Ovary (tissue), 3 donors: ENCODE measurements around the gene DEF6.

Experiments used
- CTCF ChIP-seq, 3 donors: fragments of 450-650 bp in 2 of 3; fragments of 200-600 bp in 1 of 3; IDR thresholded peaks; one replicate each; pipeline versions ENCODE4 v1.5.1 to v1.8.0; 2016 to 2022; ENCODE audit warnings: antibody characterized with exemption in 3 of 3, mild to moderate bottlenecking in 1 of 3
- EP300 ChIP-seq: sonication (generic); formaldehyde crosslinking; IDR thresholded peaks from one replicate; pipeline ENCODE4 v1.6.1; 2017; ENCODE audit warnings: antibody characterized with exemption
- POLR2A ChIP-seq: fragments of 450-650 bp; IDR thresholded peaks from one replicate; pipeline ENCODE4 v1.6.1; 2017; ENCODE audit warnings: antibody characterized with exemption, mild to moderate bottlenecking, moderate library complexity
- donor health status: DM: no; HTN: no; CAD: no.

DNA sequence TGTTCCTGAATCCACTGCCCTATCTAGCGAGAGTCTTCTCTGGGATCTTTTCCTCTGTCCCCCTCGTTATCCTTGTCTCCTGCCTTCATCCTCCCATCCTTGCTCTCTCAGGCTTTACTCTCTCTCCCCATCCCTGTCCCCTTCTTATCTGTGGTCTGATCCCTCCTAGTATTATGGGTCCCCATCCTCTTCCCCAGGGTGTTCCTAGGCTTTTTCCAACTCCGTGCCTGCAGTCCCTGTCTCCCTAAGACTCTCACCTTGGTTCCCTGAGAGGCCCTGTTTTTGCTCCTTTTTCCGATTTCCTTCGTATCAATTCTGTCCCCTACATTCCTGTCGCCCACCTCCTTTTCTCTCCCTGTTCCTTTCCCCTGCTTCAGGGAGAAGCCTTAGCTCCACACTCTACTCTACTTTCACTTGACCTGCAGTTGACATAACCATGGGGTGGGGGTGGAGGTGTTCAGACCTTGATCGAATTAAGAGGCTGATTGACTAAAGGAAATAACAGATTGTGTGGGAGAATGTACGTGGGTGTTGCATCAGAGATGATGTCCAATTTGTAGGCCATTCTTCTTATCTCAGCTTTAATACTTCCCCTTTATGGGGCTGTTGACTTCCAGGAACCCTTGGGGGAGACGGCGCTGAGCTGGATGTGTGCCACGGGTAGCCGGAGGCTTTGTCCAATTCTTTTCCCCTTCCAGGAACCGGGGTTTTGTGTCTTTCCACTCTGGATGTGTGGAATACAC lies 45.6 kb downstream of the DEF6 start:
- TF ChIP-seq CTCF (IDR thresholded peaks at IDR 0.05) (no peak), POLR2A (no peak), EP300 (no peak)
